Activated CD8-positive, alpha-beta T cell treated with anti-CD3 and anti-CD28 coated beads, Interleukin-2, amount 10 ng/mL, durations not matched to agents 7 days and 5 days (primary cell): Measurements from ENCODE around the gene KCTD15. TPM values are rescaled to one million over a fixed set of nuclear protein-coding genes. Genes with fewer than 3 reads are reported as not detected.

ENCODE experiments used
- ATAC-seq: fragments of 150-1000 bp; cut with Tn5 transposase; one replicate; pipeline ENCODE4 v1.10.0; 2021; ENCODE audit warnings: moderate library complexity
- CTCF ChIA-PET: fragments of 350-600 bp; sonication (Branson Sonifier 250); formaldehyde crosslinking; loops from one replicate; lab custom pipeline; 2021; ENCODE audit warnings: antibody characterized with exemption; lab: Charles Lee
- POLR2A ChIA-PET: fragments of 350-600 bp; sonication (Branson Sonifier 250); formaldehyde crosslinking; loops from one replicate; lab custom pipeline; 2021; ENCODE audit warnings: antibody characterized with exemption; lab: Charles Lee
- DNase-seq: peaks from one replicate; pipeline ENCODE4 v3.0.0-alpha.2; 2020
- H3K27ac Mint-ChIP-seq: one replicate; pipeline ENCODE4 v1.8.0; 2021; ENCODE audit warnings: mild to moderate bottlenecking, mixed read lengths
- H3K27me3 Mint-ChIP-seq: one replicate; pipeline ENCODE4 v1.8.0; 2021; ENCODE audit warnings: low read depth, mixed read lengths
- H3K36me3 Mint-ChIP-seq: one replicate; pipeline ENCODE4 v1.8.0; 2021; ENCODE audit warnings: low read depth, mixed read lengths
- H3K4me1 Mint-ChIP-seq: one replicate; pipeline ENCODE4 v1.8.0; 2021; ENCODE audit warnings: low read depth, mixed read lengths
- H3K4me3 Mint-ChIP-seq: one replicate; pipeline ENCODE4 v1.8.0; 2021; ENCODE audit warnings: mild to moderate bottlenecking, mixed read lengths
- H3K9me3 Mint-ChIP-seq: one replicate; pipeline ENCODE4 v1.8.0; 2022; ENCODE audit warnings: mixed read lengths; ENCODE audit not compliant: insufficient read depth
- total RNA-seq, 2 experiments: library from RNA; stranded (reverse); gene quantifications; one replicate each; pipeline ENCODE4 v1.2.3, GENCODE V29; 2021

Gene KCTD15
- total RNA-seq, 2 experiments from 2014 or later, result 0.42 TPM

DNA sequence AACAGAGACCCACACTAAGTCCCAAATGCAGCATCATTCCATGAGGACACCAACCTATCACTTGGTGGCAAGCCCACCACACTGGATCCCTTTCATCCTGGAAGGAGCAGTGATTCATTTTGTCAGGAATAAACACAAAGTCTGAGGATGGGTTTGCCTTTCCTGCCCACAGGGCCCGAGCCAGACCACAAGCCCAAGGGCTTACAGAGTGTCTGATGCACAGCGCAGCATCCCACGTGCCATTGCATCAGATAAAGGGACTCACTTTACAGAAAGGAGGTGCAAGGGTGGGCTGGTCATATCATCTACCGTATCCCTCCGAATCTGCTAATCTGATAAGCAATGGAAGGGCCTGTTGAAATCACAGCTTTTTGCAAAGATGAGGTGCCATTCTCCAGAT, 12.2 kb upstream of the KCTD15 start:
- DNase-seq, result no peak
- Mint-ChIP-seq H3K36me3 (no peaks in the 10 kb centered on the region), H3K4me3 (no peak overlapping the region), H3K4me1 (peaks cover 16% of the 10 kb centered on the region), H3K27ac (no peak overlapping the region), H3K27me3 (peaks cover 4% of the 10 kb centered on the region), H3K9me3 (no peaks in the 10 kb centered on the region)
- ATAC-seq, result no peak
- ChIA-PET CTCF (interaction anchor here (0.9 kb wide), 1 partner anchor 10 kb away, joined by 4 read pairs; no protein-coding TSS in a partner anchor), POLR2A (no interaction called here)

DNA sequence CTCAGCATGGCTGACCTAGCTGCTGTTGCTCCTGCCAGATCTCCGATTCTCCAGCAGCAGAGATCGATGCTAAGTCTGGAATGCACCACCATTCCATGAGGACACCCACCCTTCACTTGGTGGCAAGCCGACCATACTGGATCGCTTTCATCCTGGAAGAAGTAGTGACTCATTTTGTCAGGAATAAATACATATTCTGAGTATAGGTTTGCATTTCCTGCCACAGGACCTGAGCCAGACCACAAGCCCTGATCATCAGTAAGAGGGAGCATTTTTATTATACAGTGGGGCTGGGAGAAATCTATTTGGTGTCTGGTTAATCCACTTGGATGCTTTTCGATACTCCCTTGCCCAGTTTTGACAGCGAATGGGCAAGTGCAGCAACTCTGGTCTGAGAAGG, 10.9 kb upstream of the KCTD15 start:
- ChIA-PET POLR2A (no interaction called here), CTCF (interaction anchor here (1.5 to 2.6 kb wide), 2 partner anchors 8 to 310 kb away, joined by 3 to 18 read pairs; no protein-coding TSS in a partner anchor)
- Mint-ChIP-seq H3K4me3 (no peak overlapping the region), H3K4me1 (peaks cover 13% of the 10 kb centered on the region), H3K9me3 (no peaks in the 10 kb centered on the region), H3K27ac (no peak overlapping the region), H3K36me3 (no peaks in the 10 kb centered on the region), H3K27me3 (peaks cover 3% of the 10 kb centered on the region)
- no peak for ATAC-seq
- no peak for DNase-seq

DNA sequence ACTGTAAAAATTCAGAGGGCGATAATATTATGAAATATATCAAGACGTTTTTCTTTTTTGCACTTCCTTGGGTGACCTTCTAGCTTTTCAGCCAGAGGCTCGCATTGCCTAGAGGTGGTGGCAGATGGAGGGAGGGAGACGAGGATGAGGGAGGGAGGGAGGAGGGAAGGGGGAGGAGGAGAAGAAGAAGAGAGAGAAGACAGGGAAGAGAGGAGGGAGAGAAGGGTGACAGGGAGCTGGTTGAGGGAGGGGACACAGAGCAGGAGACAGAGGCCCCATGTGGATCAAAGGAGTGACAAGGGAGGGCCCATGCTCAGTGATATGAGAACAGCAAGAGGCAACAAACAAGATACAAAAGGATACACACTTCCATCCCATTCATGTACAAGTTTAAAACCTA, 8.0 kb upstream of the KCTD15 start:
- Mint-ChIP-seq H3K27ac (no peak overlapping the region), H3K36me3 (no peaks in the 10 kb centered on the region), H3K9me3 (no peaks in the 10 kb centered on the region), H3K27me3 (peaks cover 16% of the 10 kb centered on the region), H3K4me1 (peaks cover 13% of the 10 kb centered on the region), H3K4me3 (no peak overlapping the region)
- ATAC-seq (no peak), DNase-seq (no peak)
- ChIA-PET POLR2A (no interaction called here), CTCF (interaction anchor here (1.6 to 2.6 kb wide), 2 partner anchors 11 to 307 kb away, joined by 4 to 18 read pairs; no protein-coding TSS in a partner anchor)

DNA sequence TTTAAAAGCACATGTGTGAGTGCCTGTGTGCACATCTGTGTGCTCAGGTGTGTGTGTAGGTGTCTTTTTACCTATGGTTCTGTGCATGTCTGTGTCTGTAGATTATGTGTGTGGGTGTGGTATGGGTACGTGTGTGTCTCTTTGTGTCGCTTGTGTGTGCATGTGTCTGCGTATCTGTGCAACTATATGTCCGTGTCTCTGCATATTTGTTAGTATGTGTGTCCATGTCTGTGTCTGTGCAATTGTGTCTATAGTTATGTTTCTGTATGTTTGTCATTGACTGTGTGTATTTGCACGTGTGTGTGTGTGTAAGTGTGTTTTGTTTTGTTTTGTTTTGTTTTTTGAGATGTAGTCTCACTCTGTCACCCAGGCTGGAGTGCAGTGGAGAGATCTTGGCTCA, 7.3 kb upstream of the KCTD15 start:
- ChIA-PET POLR2A (no interaction called here), CTCF (no interaction called here)
- ATAC-seq (no peak), DNase-seq (no peak)
- no peak overlapping the region for H3K27ac Mint-ChIP-seq
- peaks cover 17% of the 10 kb centered on the region for H3K27me3 Mint-ChIP-seq
- H3K4me3 Mint-ChIP-seq, result no peak overlapping the region
- peaks cover 13% of the 10 kb centered on the region for H3K4me1 Mint-ChIP-seq
- no peaks in the 10 kb centered on the region for H3K36me3 Mint-ChIP-seq
- H3K9me3 Mint-ChIP-seq, result no peaks in the 10 kb centered on the region

DNA sequence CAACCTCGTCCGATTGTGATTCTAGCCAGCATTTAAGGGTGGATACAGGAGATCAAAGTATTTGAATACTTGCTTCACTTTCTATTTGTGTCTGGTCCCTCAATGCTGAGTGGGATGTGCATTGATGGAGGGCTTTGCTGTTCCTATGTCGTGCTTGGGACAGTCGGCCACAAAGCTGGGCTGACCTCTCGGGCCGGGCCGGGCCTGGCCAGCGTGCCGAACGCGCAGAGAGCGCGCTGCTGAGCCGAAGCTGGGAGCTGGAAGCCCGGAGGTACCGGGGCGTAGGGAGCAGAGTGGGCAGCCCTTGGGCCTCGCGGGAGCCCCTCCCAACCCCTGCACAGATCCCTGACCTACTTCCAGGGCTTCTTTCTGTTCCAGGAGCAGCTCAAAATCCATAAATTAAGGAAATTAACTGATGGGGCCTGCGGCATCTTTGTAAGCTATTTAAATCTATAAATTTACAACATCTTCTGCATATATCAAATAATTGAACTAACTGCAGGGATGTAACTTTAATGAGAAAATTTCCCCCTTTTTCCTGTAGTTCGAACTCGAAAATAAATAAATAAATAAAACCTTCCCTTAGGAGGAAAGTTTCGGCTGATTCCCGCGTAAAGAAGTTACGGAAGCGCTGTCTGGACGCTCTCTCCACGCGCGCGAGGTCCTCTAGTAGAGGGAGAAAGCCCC, 1.8 kb upstream of the KCTD15 start:
- peaks cover 2% of the 10 kb centered on the region for H3K4me1 Mint-ChIP-seq
- ChIA-PET CTCF (interaction anchor here (0.8 to 1.6 kb wide), 5 partner anchors 9 to 301 kb away, joined by 3 to 11 read pairs (median 5); no protein-coding TSS in a partner anchor), POLR2A (no interaction called here)
- no peaks in the 10 kb centered on the region for H3K36me3 Mint-ChIP-seq
- no peak for DNase-seq
- peak overlapping the region; percentile 46 for H3K4me3 Mint-ChIP-seq
- H3K27ac Mint-ChIP-seq, result no peak overlapping the region
- peaks cover 31% of the 10 kb centered on the region for H3K27me3 Mint-ChIP-seq
- H3K9me3 Mint-ChIP-seq, result no peaks in the 10 kb centered on the region
- no peak for ATAC-seq

DNA sequence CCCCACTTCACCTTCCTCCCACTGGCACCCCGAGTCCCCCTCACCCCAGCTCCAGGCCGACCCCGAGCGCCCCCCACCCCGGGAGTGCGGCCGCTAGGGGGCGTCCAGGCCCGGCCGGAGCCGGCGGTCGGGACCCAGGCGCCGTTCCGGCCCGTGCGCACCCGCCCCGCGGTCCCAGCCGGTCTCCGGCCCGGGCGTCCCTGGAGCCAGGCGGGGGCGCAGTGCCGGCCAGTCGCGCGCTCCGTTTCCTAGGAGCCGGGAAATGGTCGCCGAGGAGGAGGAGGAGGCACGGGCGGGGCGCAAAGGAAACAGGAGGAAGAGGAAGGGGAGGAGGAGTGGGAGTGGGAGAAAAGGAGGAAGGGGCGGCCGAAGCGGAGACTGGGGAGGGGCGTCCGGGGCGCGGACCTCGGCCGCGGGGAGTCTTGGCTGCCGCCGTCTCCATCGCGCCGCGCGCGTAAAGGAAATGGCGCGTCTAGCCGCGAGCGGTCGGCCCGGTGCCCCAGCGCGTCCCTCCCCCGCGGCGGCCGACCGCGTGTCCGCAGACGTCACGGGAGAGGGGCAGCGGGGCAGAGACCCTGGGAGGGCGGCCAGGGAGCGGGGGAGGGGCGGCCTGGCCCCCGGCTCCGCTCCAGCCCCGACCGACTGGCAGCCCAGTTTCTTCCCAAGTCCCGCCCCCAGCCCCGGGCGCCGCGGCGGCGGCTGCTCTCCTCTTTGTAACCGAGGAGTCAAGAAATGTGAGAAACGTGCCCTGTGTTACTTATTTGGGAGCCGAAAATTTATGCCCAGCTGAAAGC, 1.1 kb upstream of the KCTD15 start:
- peak; percentile 63 for ATAC-seq
- no peak overlapping the region for H3K27ac Mint-ChIP-seq
- POLR2A ChIA-PET, result no interaction called here
- H3K27me3 Mint-ChIP-seq, result peaks cover 33% of the 10 kb centered on the region
- H3K9me3 Mint-ChIP-seq, result no peaks in the 10 kb centered on the region
- H3K4me1 Mint-ChIP-seq, result peaks cover 2% of the 10 kb centered on the region
- no peaks in the 10 kb centered on the region for H3K36me3 Mint-ChIP-seq
- H3K4me3 Mint-ChIP-seq, result peak overlapping the region; percentile 49
- CTCF ChIA-PET, result interaction anchor here (0.9 to 2.7 kb wide), 4 partner anchors 9 to 24 kb away, joined by 3 to 11 read pairs (median 8); no protein-coding TSS in a partner anchor
- peak; percentile 32 for DNase-seq

DNA sequence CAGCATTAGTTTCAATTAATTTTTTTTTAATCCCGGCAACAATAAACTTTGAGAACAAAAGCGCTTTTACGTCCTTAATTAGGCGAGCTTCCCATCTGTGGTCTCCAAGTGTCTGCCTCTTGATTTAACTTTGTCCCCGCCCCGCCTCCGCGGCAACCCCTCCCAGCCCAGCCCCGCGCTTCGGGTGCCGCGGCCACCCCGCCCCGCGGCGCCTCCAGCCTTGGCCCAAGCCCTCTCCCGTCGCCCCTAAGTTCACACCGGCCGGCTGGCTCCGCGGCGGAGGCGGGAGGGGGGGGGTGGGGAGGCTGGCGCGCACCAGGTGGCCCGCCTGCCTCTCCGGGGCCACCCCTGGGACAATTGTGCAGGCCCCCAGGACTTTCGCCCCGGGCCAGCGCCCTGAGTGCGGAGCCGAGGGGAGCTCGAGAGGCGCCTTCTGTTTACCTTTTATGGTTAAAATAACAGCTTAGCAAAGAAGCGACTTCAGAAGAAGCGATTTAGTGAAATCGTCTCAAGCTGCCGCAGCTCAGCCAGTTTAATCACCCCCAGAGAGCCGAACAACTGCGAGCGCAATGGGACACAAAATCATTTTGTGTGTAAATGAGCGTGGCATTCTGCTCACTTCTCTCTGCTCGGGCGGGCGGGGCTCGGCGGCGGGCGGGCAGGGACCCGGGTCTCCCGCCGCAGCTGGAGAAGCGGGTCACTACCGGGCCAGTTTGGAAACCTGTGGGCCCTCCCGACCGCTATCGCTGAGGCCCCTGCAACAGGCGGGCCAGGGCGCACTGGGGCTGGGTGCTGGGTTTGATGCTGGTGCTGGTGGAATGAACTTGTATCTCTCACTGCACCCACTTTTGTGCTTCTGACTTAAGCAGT, 1.4 kb downstream of the KCTD15 start:
- DNase-seq (no peak), ATAC-seq (no peak)
- H3K27me3 Mint-ChIP-seq, result peaks cover 23% of the 10 kb centered on the region
- H3K4me1 Mint-ChIP-seq, result peaks cover 2% of the 10 kb centered on the region
- no peak overlapping the region for H3K27ac Mint-ChIP-seq
- peak overlapping the region; percentile 34 for H3K4me3 Mint-ChIP-seq
- no peaks in the 10 kb centered on the region for H3K36me3 Mint-ChIP-seq
- ChIA-PET POLR2A (no interaction called here), CTCF (interaction anchor here (1.1 to 2.7 kb wide), 3 partner anchors 20 to 298 kb away, joined by 4 to 9 read pairs (median 4); no protein-coding TSS in a partner anchor)
- H3K9me3 Mint-ChIP-seq, result no peaks in the 10 kb centered on the region

DNA sequence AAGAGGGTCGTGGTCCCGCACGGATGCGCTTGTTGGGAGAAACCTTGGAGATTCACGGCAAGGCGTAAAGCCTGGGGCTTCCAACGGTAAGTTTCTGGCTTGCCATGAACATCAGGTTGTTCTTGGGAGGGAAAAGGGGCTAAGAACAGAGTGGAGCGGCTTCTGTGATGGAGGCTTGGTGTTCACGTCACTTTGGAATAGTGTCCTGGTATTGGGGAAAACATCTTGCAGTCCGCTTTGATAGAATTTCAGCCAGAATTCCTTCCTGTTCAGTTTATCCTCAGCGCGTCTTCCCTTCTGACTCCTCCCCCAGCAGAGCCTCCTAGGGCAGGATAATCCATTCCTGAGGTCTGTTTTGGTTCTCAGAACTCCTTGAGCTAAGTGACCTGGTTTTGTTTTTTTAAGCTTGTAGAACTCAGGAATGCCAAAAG, 2.0 kb downstream of the KCTD15 start:
- Mint-ChIP-seq H3K9me3 (no peaks in the 10 kb centered on the region), H3K27me3 (peaks cover 20% of the 10 kb centered on the region), H3K4me3 (no peak overlapping the region), H3K4me1 (peaks cover 2% of the 10 kb centered on the region), H3K36me3 (no peaks in the 10 kb centered on the region), H3K27ac (no peak overlapping the region)
- CTCF ChIA-PET, result interaction anchor here (1.1 to 2.7 kb wide), 2 partner anchors 21 to 298 kb away, joined by 4 to 9 read pairs; no protein-coding TSS in a partner anchor
- DNase-seq (no peak), ATAC-seq (no peak)
- POLR2A ChIA-PET, result no interaction called here

DNA sequence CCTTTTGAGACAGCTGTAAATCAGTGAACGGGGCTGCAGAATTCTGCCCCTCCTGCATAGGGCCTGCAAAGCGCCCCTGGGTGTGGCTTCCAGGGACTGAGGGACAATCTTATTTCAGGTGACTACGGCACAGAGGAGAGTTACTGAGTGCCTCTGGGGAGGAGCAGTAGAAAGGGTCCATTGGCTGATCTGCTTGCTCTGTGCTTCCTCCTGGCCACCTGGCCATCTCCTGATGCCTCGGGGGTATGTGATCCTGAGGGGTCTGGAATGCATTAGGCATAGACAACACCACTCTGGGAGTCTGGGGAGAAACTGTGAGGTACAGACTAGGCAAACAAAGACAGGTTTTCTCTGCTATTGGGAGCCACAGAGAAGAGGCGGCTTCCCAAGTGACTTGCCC, 2.8 kb downstream of the KCTD15 start:
- CTCF ChIA-PET, result no interaction called here
- H3K9me3 Mint-ChIP-seq, result no peaks in the 10 kb centered on the region
- DNase-seq, result no peak

DNA sequence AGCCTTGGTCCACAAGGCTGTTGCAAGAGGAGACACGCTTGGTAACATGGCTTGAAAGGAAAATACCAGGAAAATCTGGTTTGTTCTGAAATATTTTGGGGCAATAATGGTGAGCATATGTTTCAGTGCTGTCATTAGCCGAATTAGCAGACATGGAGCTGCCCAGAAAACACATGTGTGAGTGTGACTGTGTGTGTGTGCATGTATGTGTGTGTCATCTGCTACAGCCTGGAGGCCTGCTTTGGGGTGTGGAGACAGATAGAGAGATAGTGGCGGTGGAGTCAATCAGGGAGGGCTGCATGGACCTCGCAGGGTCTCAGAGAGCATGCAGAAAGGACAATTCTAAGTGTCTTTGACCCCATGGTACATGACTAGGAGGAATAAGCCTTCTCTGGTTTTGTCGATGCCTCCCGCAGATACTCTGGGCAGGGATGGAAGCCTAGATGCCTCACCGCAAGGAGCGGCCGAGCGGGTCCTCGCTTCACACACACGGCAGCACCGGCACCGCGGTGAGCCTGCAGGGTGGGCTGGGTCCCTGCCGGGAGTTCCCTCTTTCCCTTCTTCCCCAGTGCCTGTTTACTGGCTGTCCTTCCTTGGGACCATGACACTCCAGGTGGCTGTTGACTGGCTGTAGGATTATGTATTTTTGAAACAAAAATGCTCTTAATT, 3.5 kb downstream of the KCTD15 start:
- CTCF ChIA-PET, result no interaction called here
- H3K27me3 Mint-ChIP-seq, result peaks cover 18% of the 10 kb centered on the region
- no peaks in the 10 kb centered on the region for H3K9me3 Mint-ChIP-seq
- DNase-seq, result no peak
- ATAC-seq, result no peak
- no peak overlapping the region for H3K4me3 Mint-ChIP-seq
- no peaks in the 10 kb centered on the region for H3K36me3 Mint-ChIP-seq
- H3K27ac Mint-ChIP-seq, result no peak overlapping the region
- peaks cover 2% of the 10 kb centered on the region for H3K4me1 Mint-ChIP-seq
- POLR2A ChIA-PET, result no interaction called here

More for the DNA sequence above, 2.8 kb downstream of the KCTD15 start:
- Mint-ChIP-seq H3K4me3 (no peak overlapping the region), H3K36me3 (no peaks in the 10 kb centered on the region), H3K27ac (no peak overlapping the region), H3K27me3 (peaks cover 18% of the 10 kb centered on the region), H3K4me1 (peaks cover 2% of the 10 kb centered on the region)
- ATAC-seq, result no peak
- POLR2A ChIA-PET, result no interaction called here

DNA sequence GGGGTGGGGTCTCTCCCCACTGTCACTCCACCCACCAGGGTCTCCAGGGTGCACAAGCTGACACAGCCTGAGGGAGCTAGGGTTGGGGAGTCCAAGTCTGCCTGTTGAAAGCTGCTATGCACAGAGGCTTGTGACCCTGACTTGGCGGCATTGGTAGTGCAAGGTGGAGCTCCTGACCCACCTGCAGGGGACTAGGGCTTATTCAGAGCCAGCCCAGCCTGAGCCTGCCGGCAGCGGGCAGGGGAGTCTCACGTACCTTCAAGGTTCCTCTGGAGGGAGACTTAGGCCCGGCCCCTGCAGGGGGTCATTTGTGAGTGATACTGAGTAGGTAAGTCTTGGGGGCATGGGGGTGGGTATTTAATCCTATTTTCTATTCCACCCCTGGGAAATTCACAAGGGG, 4.7 kb downstream of the KCTD15 start:
- H3K27ac Mint-ChIP-seq, result no peak overlapping the region
- no peak overlapping the region for H3K4me3 Mint-ChIP-seq

More for the DNA sequence above, 4.7 kb downstream of the KCTD15 start:
- DNase-seq, result no peak
- H3K27me3 Mint-ChIP-seq, result peaks cover 18% of the 10 kb centered on the region
- ChIA-PET CTCF (interaction anchor here (1.0 kb wide), 1 partner anchor 24 kb away, joined by 3 read pairs; no protein-coding TSS in a partner anchor), POLR2A (no interaction called here)
- no peaks in the 10 kb centered on the region for H3K9me3 Mint-ChIP-seq
- ATAC-seq, result no peak
- peaks cover 2% of the 10 kb centered on the region for H3K4me1 Mint-ChIP-seq
- no peaks in the 10 kb centered on the region for H3K36me3 Mint-ChIP-seq
